HEK293 (cell line): ENCODE measurements around the gene S100A7.

Experiments
- CTCF ChIA-PET: fragments of 350-600 bp; formaldehyde crosslinking; extraction: SDS; loops from one replicate; lab custom pipeline; 2021; ENCODE audit warnings: antibody characterized with exemption; lab: Yijun Ruan, JAX
- POLR2A ChIA-PET: fragments of 300-600 bp; formaldehyde crosslinking; extraction: SDS; loops from one replicate; lab custom pipeline; 2020; ENCODE audit warnings: antibody characterized with exemption, inconsistent platforms; lab: Yijun Ruan, JAX
- H3K27ac ChIP-seq: fragments of 200-500 bp; sonication (Bioruptor generic); 2 replicates; pipeline ENCODE4 v1.5.1; 2014; ENCODE audit warnings: low read depth, low read length, control low read depth, inconsistent platforms; ENCODE audit errors: extremely low read depth
- H3K36me3 ChIP-seq, 2 experiments: fragments of 200-500 bp in 1 of 2; sonication (Bioruptor generic) in 1 of 2; 1 replicate in 1 of 2; 2 replicates in 1 of 2; pipeline ENCODE4 v1.5.1; 2014 to 2017; ENCODE audit warnings: inconsistent platforms in 2 of 2, low read length in 2 of 2; ENCODE audit not compliant: control insufficient read depth in 2 of 2, insufficient read depth in 1 of 2
- H3K4me1 ChIP-seq: fragments of 200-500 bp; sonication (Bioruptor generic); 2 replicates; pipeline ENCODE4 v1.5.1; 2014; ENCODE audit warnings: mild to moderate bottlenecking, low read length, inconsistent platforms; ENCODE audit not compliant: control insufficient read depth, insufficient read depth
- H3K4me3 ChIP-seq: 2 replicates; pipeline ENCODE4 v1.5.1; 2011; ENCODE audit warnings: low read depth, mild to moderate bottlenecking, control low read depth, low read length, moderate library complexity
- H3K9me3 ChIP-seq: fragments of 200-500 bp; sonication (Bioruptor generic); 2 replicates; pipeline ENCODE4 v1.5.1; 2014; ENCODE audit warnings: low read depth, low read length, inconsistent platforms; ENCODE audit not compliant: control insufficient read depth, insufficient read depth
- GLIS1 ChIP-seq: fragments of 450-650 bp; formaldehyde crosslinking; IDR thresholded peaks from 2 replicates; pipeline ENCODE4 v1.5.1; 2016; ENCODE audit warnings: missing biosample characterization, missing genetic modification characterization
- RBAK ChIP-seq: fragments of 450-650 bp; formaldehyde crosslinking; IDR thresholded peaks from 2 replicates; pipeline ENCODE4 v1.5.1; 2016; ENCODE audit warnings: missing biosample characterization, missing genetic modification characterization
- SP2 ChIP-seq: fragments of 450-650 bp; formaldehyde crosslinking; IDR thresholded peaks from 2 replicates; pipeline ENCODE4 v1.5.1; 2016; ENCODE audit warnings: missing biosample characterization, missing genetic modification characterization
- ZFP41 ChIP-seq: fragments of 450-650 bp; formaldehyde crosslinking; IDR thresholded peaks from 2 replicates; pipeline ENCODE4 v1.5.1; 2016; ENCODE audit warnings: missing biosample characterization, missing genetic modification characterization, borderline replicate concordance
- ZNF112 ChIP-seq: fragments of 450-650 bp; formaldehyde crosslinking; IDR thresholded peaks from 2 replicates; pipeline ENCODE4 v1.5.0; 2017; ENCODE audit warnings: missing biosample characterization, missing genetic modification characterization
- ZNF19 ChIP-seq: fragments of 450-650 bp; formaldehyde crosslinking; IDR thresholded peaks from 2 replicates; pipeline ENCODE4; 2016; ENCODE audit warnings: missing biosample characterization, missing genetic modification characterization, low read depth
- ZNF292 ChIP-seq: fragments of 450-650 bp; formaldehyde crosslinking; IDR thresholded peaks from 2 replicates; pipeline ENCODE4 v1.5.1; 2016; ENCODE audit warnings: low read depth, missing biosample characterization, missing genetic modification characterization, borderline replicate concordance
- ZNF404 ChIP-seq: fragments of 450-650 bp; formaldehyde crosslinking; IDR thresholded peaks from 2 replicates; pipeline ENCODE4 v1.5.1; 2017; ENCODE audit warnings: missing biosample characterization, missing genetic modification characterization
- ZNF510 ChIP-seq: fragments of 450-650 bp; formaldehyde crosslinking; IDR thresholded peaks from 2 replicates; pipeline ENCODE4 v1.5.1; 2018; ENCODE audit warnings: mild to moderate bottlenecking, missing genetic modification characterization, missing biosample characterization; ENCODE audit not compliant: insufficient replicate concordance
- ZNF514 ChIP-seq: fragments of 450-650 bp; formaldehyde crosslinking; IDR thresholded peaks from 2 replicates; pipeline ENCODE4 v1.5.1; 2016; ENCODE audit warnings: missing biosample characterization, missing genetic modification characterization
- ZNF548 ChIP-seq: fragments of 450-650 bp; formaldehyde crosslinking; IDR thresholded peaks from 2 replicates; pipeline ENCODE4 v1.5.1; 2016; ENCODE audit warnings: missing biosample characterization, missing genetic modification characterization
- ZNF555 ChIP-seq: fragments of 450-650 bp; formaldehyde crosslinking; conservative IDR thresholded peaks from 2 replicates; pipeline ENCODE4 v1.5.1; 2017; ENCODE audit warnings: missing biosample characterization, mild to moderate bottlenecking, missing genetic modification characterization, inconsistent platforms
- ZNF558 ChIP-seq: fragments of 450-650 bp; formaldehyde crosslinking; IDR thresholded peaks from 2 replicates; pipeline ENCODE4 v1.5.1; 2016; ENCODE audit warnings: missing biosample characterization, missing genetic modification characterization
- ZNF747 ChIP-seq: fragments of 450-650 bp; formaldehyde crosslinking; IDR thresholded peaks from 2 replicates; pipeline ENCODE4 v1.5.1; 2016; ENCODE audit warnings: missing biosample characterization, missing genetic modification characterization
- ZNF843 ChIP-seq: fragments of 450-650 bp; formaldehyde crosslinking; IDR thresholded peaks from 2 replicates; pipeline ENCODE4 v1.5.1; 2016; ENCODE audit warnings: missing biosample characterization, missing genetic modification characterization
- ZSCAN30 ChIP-seq: fragments of 450-650 bp; IDR thresholded peaks from 2 replicates; pipeline ENCODE4 v1.5.1; 2018; ENCODE audit warnings: missing biosample characterization, mild to moderate bottlenecking, missing genetic modification characterization, moderate library complexity
- TF ChIP-seq, protein P1 (sequence below): fragments of 450-650 bp; formaldehyde crosslinking; IDR thresholded peaks from 2 replicates; pipeline ENCODE4 v1.5.1; 2016; ENCODE audit warnings: missing biosample characterization, missing genetic modification characterization
- TF ChIP-seq, protein P2 (sequence below): fragments of 450-650 bp; formaldehyde crosslinking; IDR thresholded peaks from 2 replicates; pipeline ENCODE4 v1.5.1; 2017; ENCODE audit warnings: missing biosample characterization, missing genetic modification characterization
- TF ChIP-seq, protein P3 (sequence below): fragments of 450-650 bp; formaldehyde crosslinking; IDR thresholded peaks from 2 replicates; pipeline ENCODE4 v1.5.1; 2016; ENCODE audit warnings: missing biosample characterization, missing genetic modification characterization, low read depth
- TF ChIP-seq, protein P4 (sequence below): fragments of 450-650 bp; formaldehyde crosslinking; IDR thresholded peaks from 2 replicates; pipeline ENCODE4 v1.5.1; 2017; ENCODE audit warnings: missing biosample characterization, mild to moderate bottlenecking, missing genetic modification characterization, moderate library complexity
- TF ChIP-seq, protein P5 (sequence below): fragments of 450-650 bp; formaldehyde crosslinking; IDR thresholded peaks from 2 replicates; pipeline ENCODE4 v1.5.1; 2016; ENCODE audit warnings: missing biosample characterization, missing genetic modification characterization
- TF ChIP-seq, protein P6 (sequence below): fragments of 450-650 bp; formaldehyde crosslinking; IDR thresholded peaks from 2 replicates; pipeline ENCODE4 v1.5.1; 2016; ENCODE audit warnings: missing biosample characterization, missing genetic modification characterization, borderline replicate concordance

The S100A7 gene

DNA sequence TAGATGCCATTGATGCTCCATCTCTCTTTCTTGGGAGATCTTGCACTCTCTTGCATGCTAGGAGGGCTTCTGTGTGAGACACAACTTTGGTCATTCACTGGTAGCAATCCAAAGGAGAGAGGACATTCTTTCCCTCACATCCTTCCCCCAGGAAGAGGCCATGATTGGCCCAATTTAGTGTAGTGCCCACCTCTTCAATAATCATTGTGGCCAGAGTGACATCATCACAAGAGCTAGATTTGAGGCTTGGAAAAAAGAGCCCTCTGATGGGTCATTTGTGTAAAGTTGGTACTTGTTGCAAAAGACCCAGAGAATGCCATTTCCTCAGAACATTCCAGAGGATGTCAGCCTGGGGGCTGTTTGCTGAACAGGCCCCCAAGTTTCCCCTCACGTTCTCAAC lies 45.1 kb upstream of the S100A7 start:
- CTCF ChIA-PET = interaction anchor here (0.6 to 7.1 kb wide), 4 partner anchors 11 to 167 kb away, joined by 3 to 148 read pairs (median 20); partner anchors contain the start of gene S100A13
- POLR2A ChIA-PET = interaction anchor here (1.2 kb wide), 1 partner anchor 485 kb away, joined by 4 read pairs; the partner anchor contains the start of gene RPS27
- Histone ChIP-seq H3K27ac (no peak overlapping the region), H3K4me3 (no peak overlapping the region), H3K36me3 (no peaks in the 10 kb centered on the region), H3K9me3 (no peaks in the 10 kb centered on the region), H3K4me1 (no peaks in the 10 kb centered on the region)
- TF ChIP-seq GLIS1 (tag by site-specific recombination) = no peak
- TF ChIP-seq, protein P1, sequence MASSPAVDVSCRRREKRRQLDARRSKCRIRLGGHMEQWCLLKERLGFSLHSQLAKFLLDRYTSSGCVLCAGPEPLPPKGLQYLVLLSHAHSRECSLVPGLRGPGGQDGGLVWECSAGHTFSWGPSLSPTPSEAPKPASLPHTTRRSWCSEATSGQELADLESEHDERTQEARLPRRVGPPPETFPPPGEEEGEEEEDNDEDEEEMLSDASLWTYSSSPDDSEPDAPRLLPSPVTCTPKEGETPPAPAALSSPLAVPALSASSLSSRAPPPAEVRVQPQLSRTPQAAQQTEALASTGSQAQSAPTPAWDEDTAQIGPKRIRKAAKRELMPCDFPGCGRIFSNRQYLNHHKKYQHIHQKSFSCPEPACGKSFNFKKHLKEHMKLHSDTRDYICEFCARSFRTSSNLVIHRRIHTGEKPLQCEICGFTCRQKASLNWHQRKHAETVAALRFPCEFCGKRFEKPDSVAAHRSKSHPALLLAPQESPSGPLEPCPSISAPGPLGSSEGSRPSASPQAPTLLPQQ (tag by site-specific recombination) = no peak
- no peak for TF ChIP-seq ZNF548 (tag by site-specific recombination)
- TF ChIP-seq, protein P2, sequence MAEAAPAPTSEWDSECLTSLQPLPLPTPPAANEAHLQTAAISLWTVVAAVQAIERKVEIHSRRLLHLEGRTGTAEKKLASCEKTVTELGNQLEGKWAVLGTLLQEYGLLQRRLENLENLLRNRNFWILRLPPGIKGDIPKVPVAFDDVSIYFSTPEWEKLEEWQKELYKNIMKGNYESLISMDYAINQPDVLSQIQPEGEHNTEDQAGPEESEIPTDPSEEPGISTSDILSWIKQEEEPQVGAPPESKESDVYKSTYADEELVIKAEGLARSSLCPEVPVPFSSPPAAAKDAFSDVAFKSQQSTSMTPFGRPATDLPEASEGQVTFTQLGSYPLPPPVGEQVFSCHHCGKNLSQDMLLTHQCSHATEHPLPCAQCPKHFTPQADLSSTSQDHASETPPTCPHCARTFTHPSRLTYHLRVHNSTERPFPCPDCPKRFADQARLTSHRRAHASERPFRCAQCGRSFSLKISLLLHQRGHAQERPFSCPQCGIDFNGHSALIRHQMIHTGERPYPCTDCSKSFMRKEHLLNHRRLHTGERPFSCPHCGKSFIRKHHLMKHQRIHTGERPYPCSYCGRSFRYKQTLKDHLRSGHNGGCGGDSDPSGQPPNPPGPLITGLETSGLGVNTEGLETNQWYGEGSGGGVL = no peak
- TF ChIP-seq, protein P3, sequence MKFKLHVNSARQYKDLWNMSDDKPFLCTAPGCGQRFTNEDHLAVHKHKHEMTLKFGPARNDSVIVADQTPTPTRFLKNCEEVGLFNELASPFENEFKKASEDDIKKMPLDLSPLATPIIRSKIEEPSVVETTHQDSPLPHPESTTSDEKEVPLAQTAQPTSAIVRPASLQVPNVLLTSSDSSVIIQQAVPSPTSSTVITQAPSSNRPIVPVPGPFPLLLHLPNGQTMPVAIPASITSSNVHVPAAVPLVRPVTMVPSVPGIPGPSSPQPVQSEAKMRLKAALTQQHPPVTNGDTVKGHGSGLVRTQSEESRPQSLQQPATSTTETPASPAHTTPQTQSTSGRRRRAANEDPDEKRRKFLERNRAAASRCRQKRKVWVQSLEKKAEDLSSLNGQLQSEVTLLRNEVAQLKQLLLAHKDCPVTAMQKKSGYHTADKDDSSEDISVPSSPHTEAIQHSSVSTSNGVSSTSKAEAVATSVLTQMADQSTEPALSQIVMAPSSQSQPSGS (tag by site-specific recombination) = 0 out of 2 replicates have a peak, but pooled peaks have one; percentile 31
- TF ChIP-seq ZNF404 (tag by site-specific recombination) = no peak
- TF ChIP-seq ZNF112 (tag by site-specific recombination) = no peak
- peak; percentile 10; the same call in 1 of the 2 replicates for TF ChIP-seq SP2 (tag by site-specific recombination)
- TF ChIP-seq, protein P4, sequence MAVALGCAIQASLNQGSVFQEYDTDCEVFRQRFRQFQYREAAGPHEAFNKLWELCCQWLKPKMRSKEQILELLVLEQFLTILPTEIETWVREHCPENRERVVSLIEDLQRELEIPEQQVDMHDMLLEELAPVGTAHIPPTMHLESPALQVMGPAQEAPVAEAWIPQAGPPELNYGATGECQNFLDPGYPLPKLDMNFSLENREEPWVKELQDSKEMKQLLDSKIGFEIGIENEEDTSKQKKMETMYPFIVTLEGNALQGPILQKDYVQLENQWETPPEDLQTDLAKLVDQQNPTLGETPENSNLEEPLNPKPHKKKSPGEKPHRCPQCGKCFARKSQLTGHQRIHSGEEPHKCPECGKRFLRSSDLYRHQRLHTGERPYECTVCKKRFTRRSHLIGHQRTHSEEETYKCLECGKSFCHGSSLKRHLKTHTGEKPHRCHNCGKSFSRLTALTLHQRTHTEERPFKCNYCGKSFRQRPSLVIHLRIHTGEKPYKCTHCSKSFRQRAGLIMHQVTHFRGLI = no peak
- TF ChIP-seq ZNF19 (tag by site-specific recombination) = no peak
- TF ChIP-seq ZNF510 = no peak
- TF ChIP-seq, protein P5, sequence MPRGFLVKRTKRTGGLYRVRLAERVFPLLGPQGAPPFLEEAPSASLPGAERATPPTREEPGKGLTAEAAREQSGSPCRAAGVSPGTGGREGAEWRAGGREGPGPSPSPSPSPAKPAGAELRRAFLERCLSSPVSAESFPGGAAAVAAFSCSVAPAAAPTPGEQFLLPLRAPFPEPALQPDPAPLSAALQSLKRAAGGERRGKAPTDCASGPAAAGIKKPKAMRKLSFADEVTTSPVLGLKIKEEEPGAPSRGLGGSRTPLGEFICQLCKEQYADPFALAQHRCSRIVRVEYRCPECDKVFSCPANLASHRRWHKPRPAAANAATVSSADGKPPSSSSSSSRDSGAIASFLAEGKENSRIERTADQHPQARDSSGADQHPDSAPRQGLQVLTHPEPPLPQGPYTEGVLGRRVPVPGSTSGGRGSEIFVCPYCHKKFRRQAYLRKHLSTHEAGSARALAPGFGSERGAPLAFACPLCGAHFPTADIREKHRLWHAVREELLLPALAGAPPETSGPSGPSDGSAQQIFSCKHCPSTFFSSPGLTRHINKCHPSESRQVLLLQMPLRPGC (tag by site-specific recombination) = no peak
- TF ChIP-seq ZNF558 = no peak

DNA sequence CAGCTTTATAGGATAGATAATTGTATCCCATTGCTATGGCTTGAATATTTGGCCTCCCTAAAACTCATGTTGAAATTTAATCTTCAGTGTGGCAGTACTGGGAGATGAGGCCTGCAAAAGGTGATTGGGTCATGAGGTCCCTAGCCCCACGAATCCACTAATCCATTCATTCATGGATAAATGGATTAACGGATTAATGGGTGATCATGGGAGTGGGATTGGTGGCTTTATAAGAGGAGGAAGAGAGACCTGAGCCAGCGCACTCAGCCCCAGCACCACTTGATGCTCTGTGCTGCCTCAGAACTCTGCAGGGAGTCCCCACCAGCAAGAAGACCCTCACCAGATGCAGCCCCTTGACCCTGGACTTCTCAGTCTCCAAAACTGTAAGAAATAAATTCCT lies 43.3 kb upstream of the S100A7 start:
- Histone ChIP-seq H3K36me3 (no peaks in the 10 kb centered on the region), H3K27ac (no peak overlapping the region), H3K4me1 (no peaks in the 10 kb centered on the region), H3K4me3 (no peak overlapping the region), H3K9me3 (no peaks in the 10 kb centered on the region)
- TF ChIP-seq ZNF514 (tag by site-specific recombination) = no peak
- TF ChIP-seq ZNF292 (tag by site-specific recombination) = no peak
- TF ChIP-seq ZFP41 (tag by site-specific recombination) = no peak
- no peak for TF ChIP-seq ZSCAN30 (tag by site-specific recombination)
- no peak for TF ChIP-seq ZNF843 (tag by site-specific recombination)
- no peak for TF ChIP-seq ZNF555 (tag by site-specific recombination)
- TF ChIP-seq ZNF747 (tag by site-specific recombination) = no peak
- no peak for TF ChIP-seq RBAK (tag by site-specific recombination)
- TF ChIP-seq, protein P6, sequence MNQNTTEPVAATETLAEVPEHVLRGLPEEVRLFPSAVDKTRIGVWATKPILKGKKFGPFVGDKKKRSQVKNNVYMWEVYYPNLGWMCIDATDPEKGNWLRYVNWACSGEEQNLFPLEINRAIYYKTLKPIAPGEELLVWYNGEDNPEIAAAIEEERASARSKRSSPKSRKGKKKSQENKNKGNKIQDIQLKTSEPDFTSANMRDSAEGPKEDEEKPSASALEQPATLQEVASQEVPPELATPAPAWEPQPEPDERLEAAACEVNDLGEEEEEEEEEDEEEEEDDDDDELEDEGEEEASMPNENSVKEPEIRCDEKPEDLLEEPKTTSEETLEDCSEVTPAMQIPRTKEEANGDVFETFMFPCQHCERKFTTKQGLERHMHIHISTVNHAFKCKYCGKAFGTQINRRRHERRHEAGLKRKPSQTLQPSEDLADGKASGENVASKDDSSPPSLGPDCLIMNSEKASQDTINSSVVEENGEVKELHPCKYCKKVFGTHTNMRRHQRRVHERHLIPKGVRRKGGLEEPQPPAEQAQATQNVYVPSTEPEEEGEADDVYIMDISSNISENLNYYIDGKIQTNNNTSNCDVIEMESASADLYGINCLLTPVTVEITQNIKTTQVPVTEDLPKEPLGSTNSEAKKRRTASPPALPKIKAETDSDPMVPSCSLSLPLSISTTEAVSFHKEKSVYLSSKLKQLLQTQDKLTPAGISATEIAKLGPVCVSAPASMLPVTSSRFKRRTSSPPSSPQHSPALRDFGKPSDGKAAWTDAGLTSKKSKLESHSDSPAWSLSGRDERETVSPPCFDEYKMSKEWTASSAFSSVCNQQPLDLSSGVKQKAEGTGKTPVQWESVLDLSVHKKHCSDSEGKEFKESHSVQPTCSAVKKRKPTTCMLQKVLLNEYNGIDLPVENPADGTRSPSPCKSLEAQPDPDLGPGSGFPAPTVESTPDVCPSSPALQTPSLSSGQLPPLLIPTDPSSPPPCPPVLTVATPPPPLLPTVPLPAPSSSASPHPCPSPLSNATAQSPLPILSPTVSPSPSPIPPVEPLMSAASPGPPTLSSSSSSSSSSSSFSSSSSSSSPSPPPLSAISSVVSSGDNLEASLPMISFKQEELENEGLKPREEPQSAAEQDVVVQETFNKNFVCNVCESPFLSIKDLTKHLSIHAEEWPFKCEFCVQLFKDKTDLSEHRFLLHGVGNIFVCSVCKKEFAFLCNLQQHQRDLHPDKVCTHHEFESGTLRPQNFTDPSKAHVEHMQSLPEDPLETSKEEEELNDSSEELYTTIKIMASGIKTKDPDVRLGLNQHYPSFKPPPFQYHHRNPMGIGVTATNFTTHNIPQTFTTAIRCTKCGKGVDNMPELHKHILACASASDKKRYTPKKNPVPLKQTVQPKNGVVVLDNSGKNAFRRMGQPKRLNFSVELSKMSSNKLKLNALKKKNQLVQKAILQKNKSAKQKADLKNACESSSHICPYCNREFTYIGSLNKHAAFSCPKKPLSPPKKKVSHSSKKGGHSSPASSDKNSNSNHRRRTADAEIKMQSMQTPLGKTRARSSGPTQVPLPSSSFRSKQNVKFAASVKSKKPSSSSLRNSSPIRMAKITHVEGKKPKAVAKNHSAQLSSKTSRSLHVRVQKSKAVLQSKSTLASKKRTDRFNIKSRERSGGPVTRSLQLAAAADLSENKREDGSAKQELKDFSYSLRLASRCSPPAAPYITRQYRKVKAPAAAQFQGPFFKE (tag by site-specific recombination) = no peak
- CTCF ChIA-PET = interaction anchor here (2.1 kb wide), 1 partner anchor 9 kb away, joined by 13 read pairs; no protein-coding TSS in a partner anchor
- POLR2A ChIA-PET = no interaction called here
